HG02943 (cell line): ENCODE data around the gene TMEM232.

Experiments used
- ATAC-seq: cut with Tn5 transposase; IDR thresholded peaks from one replicate; pipeline ENCODE4 v1.9.1; 2021; ENCODE audit warnings: mild to moderate bottlenecking, low read depth, moderate library complexity; ENCODE audit not compliant: unreplicated experiment

TMEM232 gene

GRCh38 chr5:110634475-110634874 lies 92.0 kb downstream of the TMEM232 start:
- no peak for ATAC-seq

DNA sequence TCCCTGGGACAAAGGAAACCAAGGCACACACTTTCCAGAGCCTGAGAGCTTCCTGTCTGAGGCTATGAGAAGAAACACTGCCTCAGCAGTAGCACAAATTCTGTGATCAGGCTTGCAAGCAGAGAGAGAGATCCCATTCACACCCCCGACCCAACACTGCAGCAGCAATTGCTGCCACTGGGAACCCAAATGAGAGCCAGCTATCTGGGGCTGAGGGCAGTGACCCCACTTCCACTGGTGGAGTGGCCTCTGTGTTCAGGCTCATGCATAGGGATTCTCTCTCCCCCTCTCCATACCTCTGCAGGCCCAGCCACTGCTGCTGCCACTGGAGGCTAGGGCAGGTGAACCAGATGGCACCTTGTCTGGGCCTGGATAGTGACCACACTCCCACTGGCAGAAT lies 95.2 kb downstream of the TMEM232 start:
- ATAC-seq = no peak

DNA sequence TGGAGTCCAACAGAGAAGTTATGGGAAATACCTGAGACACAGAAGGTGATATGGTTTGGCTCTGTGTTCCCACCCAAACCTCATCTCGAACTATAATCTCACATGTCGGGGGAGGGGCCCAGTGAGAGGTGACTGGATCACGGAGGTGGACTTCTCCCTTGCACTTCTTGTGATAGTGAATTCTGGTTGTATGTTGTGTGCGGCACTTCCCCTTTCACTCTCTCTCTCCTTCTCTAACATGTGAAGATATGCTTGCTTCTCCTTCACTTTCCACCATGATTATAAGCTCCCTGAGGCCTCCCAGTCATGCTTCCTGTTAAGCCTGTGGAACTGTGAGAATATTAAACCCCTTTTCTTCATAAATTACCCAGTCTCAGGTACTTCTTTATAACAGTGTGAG lies 96.1 kb downstream of the TMEM232 start:
- no peak for ATAC-seq

DNA sequence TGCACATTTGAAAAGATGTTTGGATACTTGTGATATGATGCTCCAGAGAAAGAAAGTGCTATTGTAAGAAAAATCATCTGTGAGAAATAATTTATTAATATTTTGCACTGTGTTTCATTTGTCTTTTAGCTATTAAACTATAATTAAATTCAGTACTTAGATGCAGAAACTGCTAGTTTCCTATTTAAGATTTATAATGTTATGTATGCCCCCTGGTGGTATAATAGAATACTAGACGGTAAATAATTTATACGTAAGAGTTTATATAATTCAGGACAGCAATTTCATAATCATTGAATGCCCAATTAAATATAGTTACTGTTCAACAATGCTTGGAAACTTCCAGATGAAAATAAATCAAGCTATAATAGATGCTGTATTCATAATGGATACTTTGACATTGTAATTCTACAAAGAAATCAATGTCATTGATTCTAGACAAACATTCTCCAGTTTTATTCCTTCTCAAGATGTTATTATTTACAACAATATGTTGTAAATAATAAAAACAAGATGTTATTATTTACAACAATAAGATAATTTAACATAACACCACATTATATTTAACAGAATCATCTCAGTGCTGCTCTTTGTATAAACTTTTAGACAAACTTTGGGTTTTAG lies 101.0 kb downstream of the TMEM232 start:
- no peak for ATAC-seq

DNA sequence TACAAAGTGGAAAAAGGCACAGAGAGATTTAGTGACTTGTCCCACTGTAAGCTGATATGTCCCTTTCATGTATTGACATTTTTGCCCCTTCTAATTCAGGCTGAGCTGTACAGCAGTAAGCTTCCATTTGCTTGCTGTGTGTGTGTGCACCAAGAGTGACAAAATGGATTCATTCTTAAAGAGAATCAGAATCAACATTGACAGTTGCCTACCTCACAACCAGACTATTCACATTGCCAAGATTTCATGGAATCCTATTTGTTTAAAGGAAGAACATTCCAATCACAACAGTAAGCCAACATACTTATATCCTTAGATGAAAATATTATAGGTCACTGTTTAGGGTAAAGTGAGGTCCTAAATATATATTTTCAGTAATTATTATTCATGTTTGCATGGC lies 102.6 kb downstream of the TMEM232 start:
- ATAC-seq = no peak

GRCh38 chr5:110618941-110619340 lies 107.5 kb downstream of the TMEM232 start:
- ATAC-seq = no peak

GRCh38 chr5:110616009-110616408 lies 110.5 kb downstream of the TMEM232 start:
- no peak for ATAC-seq

- ATAC-seq = no peak
These were observed 113.7 kb downstream of the TMEM232 start for GRCh38 chr5:110612794-110613247.

GRCh38 chr5:110611817-110612216 lies 114.7 kb downstream of the TMEM232 start:
- ATAC-seq = no peak

GRCh38 chr5:110594866-110595265 lies 131.6 kb downstream of the TMEM232 start:
- no peak for ATAC-seq

DNA sequence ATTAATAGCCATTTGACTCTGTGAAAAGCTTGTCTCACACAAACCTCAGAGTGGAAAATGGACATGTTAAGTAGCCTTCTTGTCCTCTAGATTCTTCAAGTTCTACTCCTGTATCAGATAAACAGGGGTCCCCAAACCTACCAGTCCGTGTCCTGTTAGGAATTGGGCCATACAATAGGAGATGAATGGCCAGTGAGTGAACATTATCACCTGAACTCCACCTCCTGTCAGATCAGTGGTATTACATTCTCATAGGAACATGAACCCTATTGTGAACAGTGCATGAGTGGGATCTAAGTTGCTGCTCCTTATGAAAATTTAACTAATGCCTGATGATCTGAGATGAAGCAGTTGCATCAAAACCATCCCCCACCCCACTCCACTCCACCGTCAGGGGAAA lies 136.3 kb downstream of the TMEM232 start:
- no peak for ATAC-seq

- ATAC-seq = no peak
These were observed 138.0 kb downstream of the TMEM232 start for GRCh38 chr5:110588286-110588980.

DNA sequence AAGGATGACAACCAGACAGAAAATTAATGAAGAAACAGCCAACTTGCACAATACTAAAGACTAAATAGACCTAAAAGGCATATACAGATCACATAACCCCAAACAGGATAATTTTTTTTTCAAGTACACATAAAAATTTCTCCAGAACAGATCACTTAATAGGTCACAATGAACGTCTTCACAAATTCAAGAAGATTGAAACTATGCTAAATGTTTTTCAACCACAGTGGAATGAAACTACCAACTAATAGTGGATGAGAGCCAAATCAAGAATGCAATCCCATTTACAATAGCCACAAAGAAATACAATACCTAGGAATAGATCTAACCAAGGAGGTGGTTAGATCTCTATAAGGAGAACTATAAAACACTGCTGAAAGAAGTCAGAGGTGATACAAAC lies 145.8 kb downstream of the TMEM232 start:
- no peak for ATAC-seq

GRCh38 chr5:110572729-110573128 lies 153.7 kb downstream of the TMEM232 start:
- ATAC-seq = no peak

DNA sequence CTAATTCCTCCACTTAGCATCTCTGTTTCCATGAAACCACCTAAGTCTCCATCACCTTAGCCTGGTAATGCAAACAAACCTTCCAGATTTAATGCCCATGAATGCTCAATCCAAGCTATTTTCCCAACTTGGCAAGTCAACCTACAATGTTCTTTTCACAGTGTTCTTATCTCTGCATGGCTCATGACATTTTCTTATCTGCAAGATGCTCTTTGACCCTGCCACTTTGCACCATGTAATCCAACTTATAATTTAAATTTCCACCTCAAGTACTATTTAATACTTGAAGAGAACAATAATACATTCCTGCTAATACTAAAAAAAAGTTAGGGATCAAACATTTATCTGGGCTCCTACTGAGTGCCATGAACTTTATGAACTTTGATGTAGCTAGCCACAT lies 164.3 kb downstream of the TMEM232 start:
- no peak for ATAC-seq

DNA sequence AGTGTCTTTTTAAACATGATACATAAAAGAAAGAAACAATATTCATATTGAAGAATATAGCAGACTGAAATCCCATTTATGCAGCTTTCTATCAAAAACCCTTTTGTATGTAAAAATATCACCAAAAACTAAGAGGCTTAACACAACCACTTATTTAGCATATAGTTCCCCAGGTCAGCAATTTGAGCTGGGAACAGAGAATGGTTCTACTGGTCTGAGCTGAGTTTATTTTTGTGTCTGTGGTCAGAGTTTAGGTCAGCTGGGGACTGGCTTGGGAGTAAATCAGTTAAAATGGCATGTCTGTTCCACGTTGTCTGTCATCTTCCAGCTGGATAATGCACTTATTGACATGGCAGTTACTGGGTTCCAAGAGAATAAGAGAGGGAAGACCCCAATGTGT lies 165.0 kb downstream of the TMEM232 start:
- ATAC-seq = no peak

DNA sequence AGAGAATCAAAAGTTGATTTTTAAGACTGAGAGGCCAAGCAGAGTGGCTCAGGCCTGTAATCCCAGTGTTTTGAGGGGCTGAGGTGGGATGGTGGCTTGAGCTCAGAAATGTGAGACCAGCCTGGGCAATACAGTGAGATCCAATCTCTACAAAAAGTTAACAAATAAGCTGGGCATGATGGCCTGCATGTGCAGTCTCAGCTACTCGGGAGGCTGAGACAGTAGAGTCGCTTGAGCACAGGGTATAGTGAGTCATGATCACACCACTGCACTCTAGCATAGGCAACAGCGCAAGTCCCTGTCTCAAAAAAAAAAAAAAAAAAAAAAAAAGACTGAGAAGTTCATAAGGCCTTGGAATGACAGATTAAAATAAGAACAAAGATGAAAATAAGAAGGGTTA lies 177.2 kb downstream of the TMEM232 start:
- ATAC-seq = no peak

DNA sequence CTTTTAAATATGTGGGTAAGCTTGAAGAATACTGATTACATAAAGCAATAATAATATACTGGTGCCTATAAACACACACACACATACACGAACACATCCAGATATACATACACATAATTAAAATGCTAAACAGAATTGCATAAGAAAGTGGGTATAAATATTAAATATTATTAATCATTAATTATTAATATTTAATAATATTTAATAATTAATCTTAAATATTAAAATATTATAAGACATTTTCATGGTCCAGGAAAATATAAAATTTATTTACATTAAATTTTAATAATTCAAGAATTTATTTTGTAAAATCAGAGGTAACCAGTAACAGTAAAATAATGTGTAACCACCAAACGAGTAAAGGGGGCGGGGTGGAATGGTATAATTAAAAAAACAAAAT lies 178.3 kb downstream of the TMEM232 start:
- ATAC-seq = no peak

- no peak for ATAC-seq
These were observed 179.0 kb downstream of the TMEM232 start for GRCh38 chr5:110547495-110547894.

DNA sequence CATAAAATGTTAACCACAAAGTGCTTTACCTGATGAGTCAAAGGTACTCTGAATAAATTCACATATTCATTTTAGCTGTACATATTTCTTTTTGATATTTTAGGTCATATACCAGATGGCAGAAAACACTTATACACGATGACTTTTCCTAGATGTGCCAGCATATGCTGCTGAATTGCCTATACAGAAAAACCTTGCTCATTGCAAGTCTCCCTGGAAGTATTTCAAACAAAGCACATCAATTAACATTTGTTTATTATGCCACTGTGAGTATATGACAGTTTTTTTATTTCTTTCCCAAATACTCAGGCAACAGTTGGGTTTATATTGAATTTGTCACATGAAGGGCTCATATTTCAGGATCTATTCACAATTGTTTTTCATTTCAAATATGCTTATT lies 180.8 kb downstream of the TMEM232 start:
- no peak for ATAC-seq

- no peak for ATAC-seq
These were observed 181.9 kb downstream of the TMEM232 start for GRCh38 chr5:110544603-110545002.

DNA sequence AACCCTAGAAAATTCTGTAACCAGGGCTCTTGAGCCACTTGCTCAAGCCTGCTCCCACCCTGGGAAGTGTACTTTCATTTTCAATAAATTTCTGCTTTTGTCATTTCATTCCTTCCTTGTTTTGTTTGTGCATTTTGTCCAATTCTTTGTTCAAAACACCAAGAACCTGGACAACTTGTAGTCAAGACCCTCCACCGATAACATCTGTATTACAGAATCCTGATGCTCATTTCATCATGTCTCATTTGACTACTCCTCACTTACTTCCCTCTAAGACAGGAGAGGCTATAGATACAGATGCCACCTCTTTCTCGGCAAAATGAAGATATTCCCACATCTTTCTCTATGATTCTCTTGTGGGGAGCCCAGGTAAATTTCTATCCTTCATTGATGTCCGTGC lies 183.5 kb downstream of the TMEM232 start:
- no peak for ATAC-seq
